ENCODE data around the gene RBFOX2. TPM values are rescaled to one million over a fixed set of nuclear protein-coding genes. Genes with fewer than 3 reads are reported as not detected.
"Not testable (repeated sequence)": the region's sequence is repeated elsewhere in the genome, so short reads cannot be mapped to it uniquely, and the experiment has no call there.

The RBFOX2 gene
- total RNA-seq, 1 donor: 187 TPM

- no peak for TF ChIP-seq CTCF (IDR thresholded peaks at IDR 0.05; ENCODE audit: insufficient read depth, low read length)
Observed at GRCh38 chr22:36027935-36028645, 534 bp downstream of the RBFOX2 start.

GRCh38 chr22:36027579-36027934 lies 1.1 kb downstream of the RBFOX2 start:
- peak; percentile 29 for DNase-seq (ENCODE audit: low read depth)
- no peak for TF ChIP-seq CTCF (IDR thresholded peaks at IDR 0.05; ENCODE audit: insufficient read depth, low read length)
- peak overlapping the region; percentile 87 for H3K4me3 ChIP-seq (ENCODE audit: low read depth, low read length)

More at GRCh38 chr22:36027935-36028645, 534 bp downstream of the RBFOX2 start:
- DNase-seq (ENCODE audit: low read depth): peak; percentile 11
- peak overlapping the region; percentile 87 for H3K4me3 ChIP-seq (ENCODE audit: low read depth, low read length)

GRCh38 chr22:36026741-36027140 lies 1.9 kb downstream of the RBFOX2 start:
- peak overlapping the region; percentile 87 for H3K4me3 ChIP-seq (ENCODE audit: low read depth, low read length)
- peak; percentile 62 for DNase-seq (ENCODE audit: low read depth)
- no peak for TF ChIP-seq CTCF (IDR thresholded peaks at IDR 0.05; ENCODE audit: insufficient read depth, low read length)

DNA sequence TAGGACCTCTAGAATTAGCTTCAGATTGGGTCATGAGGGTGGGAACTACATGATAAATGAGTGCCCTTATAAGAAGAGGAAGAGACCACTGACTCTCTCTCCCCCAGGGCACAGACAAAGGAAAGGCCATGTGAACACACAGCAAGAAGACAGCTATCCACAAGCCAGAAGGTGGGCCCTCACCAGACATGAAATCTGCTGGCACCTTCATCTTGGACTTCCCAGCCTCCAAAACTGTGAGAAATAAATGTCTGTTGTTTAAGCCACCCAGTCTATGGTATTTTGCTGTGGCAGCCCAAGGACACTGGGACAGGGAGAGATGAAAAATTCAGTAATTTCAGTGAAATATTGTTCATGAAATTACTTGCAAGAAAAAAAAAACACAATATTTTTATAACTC lies 5.9 kb downstream of the RBFOX2 start:
- H3K4me3 ChIP-seq (ENCODE audit: low read depth, low read length): no peak overlapping the region
- no peak for TF ChIP-seq CTCF (IDR thresholded peaks at IDR 0.05; ENCODE audit: insufficient read depth, low read length)

DNA sequence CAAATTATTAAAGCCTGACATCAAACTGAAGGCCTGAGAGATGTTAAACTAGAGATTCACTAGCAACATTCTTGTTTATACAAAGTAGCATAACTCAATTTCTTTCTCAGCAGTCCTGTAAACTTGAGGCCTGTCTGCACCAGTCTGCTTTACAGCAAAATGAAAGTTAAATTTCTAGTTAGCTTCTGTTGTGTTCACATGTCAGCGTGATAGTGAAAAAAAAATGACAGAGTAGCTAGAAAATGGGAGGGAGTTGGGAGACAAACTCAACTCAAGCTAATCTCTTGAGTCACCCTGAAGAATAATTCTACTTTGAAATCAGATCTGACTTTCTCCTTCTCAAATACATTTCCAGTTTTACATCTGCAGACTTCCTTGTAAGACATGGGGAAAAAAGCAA lies 6.5 kb downstream of the RBFOX2 start:
- peak; percentile 70 for DNase-seq (ENCODE audit: low read depth)
- TF ChIP-seq CTCF (IDR thresholded peaks at IDR 0.05; ENCODE audit: insufficient read depth, low read length): no peak
- no peak overlapping the region for H3K4me3 ChIP-seq (ENCODE audit: low read depth, low read length)

More for the DNA sequence above, 5.9 kb downstream of the RBFOX2 start:
- no peak for DNase-seq (ENCODE audit: low read depth)

DNA sequence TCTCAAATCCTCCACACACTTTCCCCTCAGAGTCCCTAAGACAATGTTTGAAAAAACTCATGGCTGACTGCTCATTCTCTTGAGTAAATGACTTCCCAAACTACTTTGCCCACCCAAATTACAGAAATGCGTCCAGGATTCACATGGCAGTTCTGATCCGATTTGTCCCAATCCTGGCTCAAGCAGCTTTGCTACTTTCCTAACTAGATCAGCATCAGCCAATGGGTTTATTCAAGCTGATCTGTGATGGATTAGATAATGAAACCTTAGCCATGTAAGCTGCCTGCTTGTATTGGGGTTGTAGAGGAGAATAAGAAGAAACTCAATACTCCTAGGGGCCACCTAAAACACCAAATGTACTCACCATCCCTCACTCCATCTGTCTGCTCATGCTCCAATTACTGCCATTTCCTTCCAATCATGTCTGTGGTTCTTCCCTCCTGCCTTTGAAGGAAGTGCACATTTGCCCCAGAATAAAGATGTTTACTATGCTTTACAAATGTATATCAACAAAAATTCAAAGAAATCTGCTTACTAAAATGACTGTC lies 6.9 kb downstream of the RBFOX2 start:
- H3K4me3 ChIP-seq (ENCODE audit: low read depth, low read length): no peak overlapping the region
- TF ChIP-seq CTCF (IDR thresholded peaks at IDR 0.05; ENCODE audit: insufficient read depth, low read length): no peak
- no peak for DNase-seq (ENCODE audit: low read depth)

GRCh38 chr22:36020865-36021264 lies 7.8 kb downstream of the RBFOX2 start:
- not testable (repeated sequence) for DNase-seq (ENCODE audit: low read depth); H3K4me3 ChIP-seq (ENCODE audit: low read depth, low read length)
